ENCODE data around the gene CHEK1. TPM values are rescaled to one million over a fixed set of nuclear protein-coding genes. Genes with fewer than 3 reads are reported as not detected.

Gene CHEK1
- total and polyA plus RNA-seq, 9 of the 15 experiments (the other 6 are each of a cell fraction or from before 2014, with no cell fraction given), result 62.6 to 108 (median 87.5) TPM

DNA sequence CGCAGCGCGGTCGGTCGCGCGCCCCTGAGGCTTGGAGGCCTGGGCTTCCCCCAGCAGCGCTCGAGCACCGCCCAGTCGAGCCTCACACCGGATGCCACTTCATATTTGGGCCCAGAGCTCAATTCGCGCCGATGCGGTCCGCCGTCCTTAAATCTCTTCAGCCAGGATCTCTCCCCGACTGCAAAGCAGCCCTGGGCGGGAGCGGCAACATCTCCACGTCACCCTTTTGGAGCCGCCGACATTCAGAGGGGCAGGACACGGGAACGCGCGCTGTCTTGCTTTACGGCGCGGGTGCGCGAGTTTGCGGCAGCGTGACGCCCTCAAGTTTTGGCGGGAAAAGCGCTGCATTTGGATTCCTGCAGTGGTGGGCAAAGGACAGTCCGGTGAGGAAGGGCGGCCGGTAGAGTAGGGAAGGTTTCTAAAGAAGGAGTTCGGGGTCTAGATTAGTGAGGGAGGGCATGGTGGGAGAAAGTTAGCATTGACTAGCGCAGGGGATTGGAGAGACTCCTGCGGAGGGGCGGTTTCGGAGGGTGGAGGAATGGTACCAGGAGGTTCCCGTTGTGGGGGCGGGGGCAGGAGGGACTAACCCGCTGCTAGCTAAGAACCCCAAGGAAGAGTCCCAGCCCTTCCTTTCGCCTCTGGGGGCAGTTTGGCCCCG, 796 bp downstream of the CHEK1 start (continued):
- peak; percentile 52; the same call in 1 of the 2 replicates for TF ChIP-seq ZNF134 (CRISPR knock-in tag; conservative IDR thresholded peaks at IDR 0.05)
- no peak for TF ChIP-seq HSF4 (CRISPR knock-in tag; IDR thresholded peaks at IDR 0.05; ENCODE audit: borderline replicate concordance)
- peak; percentile 73; the same call in 1 of the 2 replicates for TF ChIP-seq ERF (CRISPR knock-in tag; IDR thresholded peaks at IDR 0.05)
- peak; percentile 83 for TF ChIP-seq C11orf30 (IDR thresholded peaks at IDR 0.05; ENCODE audit: low read depth)
- TF ChIP-seq HNRNPH1 (optimal IDR thresholded peaks at IDR 0.05; ENCODE audit: low read depth, low read length), result no peak
- TF ChIP-seq ZNF586 (CRISPR knock-in tag; conservative IDR thresholded peaks at IDR 0.05), result no peak
- TF ChIP-seq ATF7 (IDR thresholded peaks at IDR 0.05), result peak; percentile 90
- TF ChIP-seq MAFF (IDR thresholded peaks at IDR 0.05; ENCODE audit: low read length), result no peak
- no peak; the same call in none of the 2 replicates for TF ChIP-seq GTF2A2 (tag; IDR thresholded peaks at IDR 0.05)
- peak; percentile 34 for TF ChIP-seq NCOA1 (IDR thresholded peaks at IDR 0.05; ENCODE audit: low read depth)
- TF ChIP-seq ZNF830 (CRISPR knock-in tag; IDR thresholded peaks at IDR 0.05), result no peak
- TF ChIP-seq, protein P1, sequence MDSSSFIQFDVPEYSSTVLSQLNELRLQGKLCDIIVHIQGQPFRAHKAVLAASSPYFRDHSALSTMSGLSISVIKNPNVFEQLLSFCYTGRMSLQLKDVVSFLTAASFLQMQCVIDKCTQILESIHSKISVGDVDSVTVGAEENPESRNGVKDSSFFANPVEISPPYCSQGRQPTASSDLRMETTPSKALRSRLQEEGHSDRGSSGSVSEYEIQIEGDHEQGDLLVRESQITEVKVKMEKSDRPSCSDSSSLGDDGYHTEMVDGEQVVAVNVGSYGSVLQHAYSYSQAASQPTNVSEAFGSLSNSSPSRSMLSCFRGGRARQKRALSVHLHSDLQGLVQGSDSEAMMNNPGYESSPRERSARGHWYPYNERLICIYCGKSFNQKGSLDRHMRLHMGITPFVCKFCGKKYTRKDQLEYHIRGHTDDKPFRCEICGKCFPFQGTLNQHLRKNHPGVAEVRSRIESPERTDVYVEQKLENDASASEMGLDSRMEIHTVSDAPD (CRISPR knock-in tag; IDR thresholded peaks at IDR 0.05), result no peak
- TF ChIP-seq, protein P2, sequence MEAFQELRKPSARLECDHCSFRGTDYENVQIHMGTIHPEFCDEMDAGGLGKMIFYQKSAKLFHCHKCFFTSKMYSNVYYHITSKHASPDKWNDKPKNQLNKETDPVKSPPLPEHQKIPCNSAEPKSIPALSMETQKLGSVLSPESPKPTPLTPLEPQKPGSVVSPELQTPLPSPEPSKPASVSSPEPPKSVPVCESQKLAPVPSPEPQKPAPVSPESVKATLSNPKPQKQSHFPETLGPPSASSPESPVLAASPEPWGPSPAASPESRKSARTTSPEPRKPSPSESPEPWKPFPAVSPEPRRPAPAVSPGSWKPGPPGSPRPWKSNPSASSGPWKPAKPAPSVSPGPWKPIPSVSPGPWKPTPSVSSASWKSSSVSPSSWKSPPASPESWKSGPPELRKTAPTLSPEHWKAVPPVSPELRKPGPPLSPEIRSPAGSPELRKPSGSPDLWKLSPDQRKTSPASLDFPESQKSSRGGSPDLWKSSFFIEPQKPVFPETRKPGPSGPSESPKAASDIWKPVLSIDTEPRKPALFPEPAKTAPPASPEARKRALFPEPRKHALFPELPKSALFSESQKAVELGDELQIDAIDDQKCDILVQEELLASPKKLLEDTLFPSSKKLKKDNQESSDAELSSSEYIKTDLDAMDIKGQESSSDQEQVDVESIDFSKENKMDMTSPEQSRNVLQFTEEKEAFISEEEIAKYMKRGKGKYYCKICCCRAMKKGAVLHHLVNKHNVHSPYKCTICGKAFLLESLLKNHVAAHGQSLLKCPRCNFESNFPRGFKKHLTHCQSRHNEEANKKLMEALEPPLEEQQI (IDR thresholded peaks at IDR 0.05), result peak; percentile 77
- TF ChIP-seq, protein P3, sequence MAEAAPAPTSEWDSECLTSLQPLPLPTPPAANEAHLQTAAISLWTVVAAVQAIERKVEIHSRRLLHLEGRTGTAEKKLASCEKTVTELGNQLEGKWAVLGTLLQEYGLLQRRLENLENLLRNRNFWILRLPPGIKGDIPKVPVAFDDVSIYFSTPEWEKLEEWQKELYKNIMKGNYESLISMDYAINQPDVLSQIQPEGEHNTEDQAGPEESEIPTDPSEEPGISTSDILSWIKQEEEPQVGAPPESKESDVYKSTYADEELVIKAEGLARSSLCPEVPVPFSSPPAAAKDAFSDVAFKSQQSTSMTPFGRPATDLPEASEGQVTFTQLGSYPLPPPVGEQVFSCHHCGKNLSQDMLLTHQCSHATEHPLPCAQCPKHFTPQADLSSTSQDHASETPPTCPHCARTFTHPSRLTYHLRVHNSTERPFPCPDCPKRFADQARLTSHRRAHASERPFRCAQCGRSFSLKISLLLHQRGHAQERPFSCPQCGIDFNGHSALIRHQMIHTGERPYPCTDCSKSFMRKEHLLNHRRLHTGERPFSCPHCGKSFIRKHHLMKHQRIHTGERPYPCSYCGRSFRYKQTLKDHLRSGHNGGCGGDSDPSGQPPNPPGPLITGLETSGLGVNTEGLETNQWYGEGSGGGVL (CRISPR knock-in tag; IDR thresholded peaks at IDR 0.05), result no peak
- no peak for TF ChIP-seq BCOR (IDR thresholded peaks at IDR 0.05)
- 0 out of 2 replicates have a peak, but pooled peaks have one; percentile 45 for TF ChIP-seq ZBTB1 (CRISPR knock-in tag; IDR thresholded peaks at IDR 0.05; ENCODE audit: borderline replicate concordance, low read depth)
- TF ChIP-seq, protein P4, sequence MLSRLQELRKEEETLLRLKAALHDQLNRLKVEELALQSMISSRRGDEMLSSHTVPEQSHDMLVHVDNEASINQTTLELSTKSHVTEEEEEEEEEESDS (CRISPR knock-in tag; IDR thresholded peaks at IDR 0.05), result no peak
- peak; percentile 92 for TF ChIP-seq POLR2AphosphoS2 (IDR thresholded peaks at IDR 0.05; ENCODE audit: low read length)
- TF ChIP-seq YY1 (IDR thresholded peaks at IDR 0.05; ENCODE audit: borderline replicate concordance in 1 of 3, control insufficient read depth in 1 of 3, extremely low read depth in 1 of 3, insufficient read depth in 3 of 3, insufficient read length in 1 of 3, insufficient replicate concordance in 2 of 3, low read depth in 1 of 3, low read length in 2 of 3), result peak in 2 of 3 experiments; percentile 67 to 78
- no peak for TF ChIP-seq ZNF239 (CRISPR knock-in tag; IDR thresholded peaks at IDR 0.05)
- TF ChIP-seq, protein P5, sequence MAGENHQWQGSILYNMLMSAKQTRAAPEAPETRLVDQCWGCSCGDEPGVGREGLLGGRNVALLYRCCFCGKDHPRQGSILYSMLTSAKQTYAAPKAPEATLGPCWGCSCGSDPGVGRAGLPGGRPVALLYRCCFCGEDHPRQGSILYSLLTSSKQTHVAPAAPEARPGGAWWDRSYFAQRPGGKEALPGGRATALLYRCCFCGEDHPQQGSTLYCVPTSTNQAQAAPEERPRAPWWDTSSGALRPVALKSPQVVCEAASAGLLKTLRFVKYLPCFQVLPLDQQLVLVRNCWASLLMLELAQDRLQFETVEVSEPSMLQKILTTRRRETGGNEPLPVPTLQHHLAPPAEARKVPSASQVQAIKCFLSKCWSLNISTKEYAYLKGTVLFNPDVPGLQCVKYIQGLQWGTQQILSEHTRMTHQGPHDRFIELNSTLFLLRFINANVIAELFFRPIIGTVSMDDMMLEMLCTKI (IDR thresholded peaks at IDR 0.05; ENCODE audit: partially characterized antibody), result no peak
- TF ChIP-seq KDM1A (IDR thresholded peaks at IDR 0.05), result no peak
